Measurements from ENCODE around the gene IBA57.

GRCh38 chr1:228231189-228231588 is 65.6 kb downstream of the IBA57 start:
- TF ChIP-seq CREB5 (CRISPR knock-in tag; IDR thresholded peaks at IDR 0.05; ENCODE audit: low read depth): no peak
- TF ChIP-seq ZC3H10 (CRISPR knock-in tag; IDR thresholded peaks at IDR 0.05): no peak
- TF ChIP-seq ZFP30 (CRISPR knock-in tag; IDR thresholded peaks at IDR 0.05): no peak
- no peak for TF ChIP-seq CSDC2 (CRISPR knock-in tag; IDR thresholded peaks at IDR 0.05)
- no peak for TF ChIP-seq ZFP3 (CRISPR knock-in tag; IDR thresholded peaks at IDR 0.05)
- TF ChIP-seq ESRRG (CRISPR knock-in tag; IDR thresholded peaks at IDR 0.05): no peak
- no peak for TF ChIP-seq ZNF8 (CRISPR knock-in tag; IDR thresholded peaks at IDR 0.05)
- no peak for TF ChIP-seq ZNF565 (CRISPR knock-in tag; conservative IDR thresholded peaks at IDR 0.05; ENCODE audit: low read depth)
- no peak for TF ChIP-seq TCF4 (CRISPR knock-in tag; IDR thresholded peaks at IDR 0.05; ENCODE audit: borderline replicate concordance)
- TF ChIP-seq PPARA (CRISPR knock-in tag; IDR thresholded peaks at IDR 0.05; ENCODE audit: borderline replicate concordance): no peak
- no peak for TF ChIP-seq SNAI2 (CRISPR knock-in tag; IDR thresholded peaks at IDR 0.05)
